ENCODE results near the gene KCNQ2. TPM values are rescaled to one million over a fixed set of nuclear protein-coding genes. Genes with fewer than 3 reads are reported as not detected.

KCNQ2 gene
- total RNA-seq, 1 experiment from 2014 or later, result 86.5 TPM

DNA sequence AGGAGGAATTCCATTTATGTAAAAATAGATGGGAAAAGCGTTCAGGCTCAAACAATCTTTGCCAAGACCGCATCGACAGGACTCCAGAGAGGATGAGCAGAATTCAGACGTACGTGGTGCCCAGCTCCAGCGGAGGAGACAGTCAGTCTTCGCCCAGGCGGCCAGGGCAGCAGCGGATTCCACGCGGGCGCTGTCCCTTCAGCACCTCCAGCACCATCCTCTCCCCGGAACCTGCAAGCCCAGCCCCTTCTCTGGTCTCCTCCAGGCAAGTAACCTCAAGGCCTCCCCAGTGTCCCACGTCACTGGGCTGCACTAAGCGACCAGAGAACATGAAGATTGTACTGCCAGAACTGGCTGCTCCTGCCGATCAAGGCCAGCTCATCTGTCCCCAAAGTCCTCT, 2.8 kb upstream of the KCNQ2 start:
- no peaks in the 10 kb centered on the region for H3K9me3 ChIP-seq (ENCODE audit: control insufficient read depth in 1 of 2, insufficient read depth in 1 of 2, low read depth in 1 of 2, low read length in 2 of 2)
- no peak for ATAC-seq
- no peak overlapping the region for H2AFZ ChIP-seq (ENCODE audit: low read depth, low read length, poor library complexity, severe bottlenecking)
- DNase-seq (ENCODE audit: low read depth, low spot score), result no peak
- no TSS peak for BruUV-seq (replicated peaks)
- no peak overlapping the region for H3K4me2 ChIP-seq (ENCODE audit: low read length)
- peaks cover 18% of the 10 kb centered on the region; the same call in 1 of the 2 replicates for H3K79me2 ChIP-seq (ENCODE audit: insufficient read depth, low read length)
- no peaks in the 10 kb centered on the region for H3K36me3 ChIP-seq (ENCODE audit: control insufficient read depth in 1 of 2, insufficient read depth in 2 of 2, low read length in 2 of 2)
- TF ChIP-seq CEBPB (IDR thresholded peaks at IDR 0.05; ENCODE audit: low read depth) (no peak), SIN3A (IDR thresholded peaks at IDR 0.05; ENCODE audit: low read depth) (no peak), ZNF274 (IDR thresholded peaks at IDR 0.05; ENCODE audit: low read depth, low read length) (no peak), POLR2A (IDR thresholded peaks at IDR 0.05; ENCODE audit: borderline replicate concordance, extremely low read depth, insufficient read depth, insufficient read length) (no peak)
- H3K27me3 ChIP-seq (ENCODE audit: insufficient read depth, low read length), result no peaks in the 10 kb centered on the region
- H3K4me1 ChIP-seq (ENCODE audit: control insufficient read depth in 1 of 2, insufficient read depth in 2 of 2, low read length in 2 of 2), result peaks cover 6 to 22% of the 10 kb centered on the region in 2 experiments
- ChIA-PET RAD21 (ENCODE audit: low non-redundant PET in 1 of 2, low total read pairs in 2 of 2, uncharacterized antibody in 2 of 2, unreplicated experiment in 2 of 2) (no interaction called here), CTCF (no interaction called here), POLR2A (no interaction called here)
- H3K9me2 ChIP-seq (ENCODE audit: insufficient read depth), result no peaks in the 10 kb centered on the region
- H3K4me3 ChIP-seq (replicated peaks in 1 of 2; ENCODE audit: low read depth in 1 of 2, low read length in 2 of 2), result no peak overlapping the region
- H3K27ac ChIP-seq (ENCODE audit: low read depth, low read length), result no peak overlapping the region
- H3K9ac ChIP-seq (ENCODE audit: low read length), result no peak overlapping the region
- intact Hi-C loops (cut with micrococcal nuclease), result no loop called here
- H4K20me1 ChIP-seq (ENCODE audit: insufficient read depth), result no peaks in the 10 kb centered on the region

- Histone ChIP-seq H4K20me1 (ENCODE audit: insufficient read depth) (no peaks in the 10 kb centered on the region), H3K9ac (ENCODE audit: low read length) (no peak overlapping the region), H3K4me2 (ENCODE audit: low read length) (no peak overlapping the region), H2AFZ (ENCODE audit: low read depth, low read length, poor library complexity, severe bottlenecking) (no peak overlapping the region), H3K36me3 (ENCODE audit: control insufficient read depth in 1 of 2, insufficient read depth in 2 of 2, low read length in 2 of 2) (no peaks in the 10 kb centered on the region), H3K79me2 (ENCODE audit: insufficient read depth, low read length) (peaks cover 32% of the 10 kb centered on the region), H3K9me2 (ENCODE audit: insufficient read depth) (no peaks in the 10 kb centered on the region), H3K27ac (ENCODE audit: low read depth, low read length) (no peak overlapping the region; the same call in 1 of the 2 replicates), H3K4me1 (ENCODE audit: control insufficient read depth in 1 of 2, insufficient read depth in 2 of 2, low read length in 2 of 2) (peaks cover 0 to 11% of the 10 kb centered on the region in 2 experiments; a peak in 1 of 4 replicates), H3K9me3 (ENCODE audit: control insufficient read depth in 1 of 2, insufficient read depth in 1 of 2, low read depth in 1 of 2, low read length in 2 of 2) (no peaks in the 10 kb centered on the region), H3K27me3 (ENCODE audit: insufficient read depth, low read length) (no peaks in the 10 kb centered on the region), H3K4me3 (replicated peaks in 1 of 2; ENCODE audit: low read depth in 1 of 2, low read length in 2 of 2) (no peak overlapping the region)
- POLR2A ChIA-PET, result no interaction called here
- no peak for TF ChIP-seq ZNF274 (IDR thresholded peaks at IDR 0.05; ENCODE audit: low read depth, low read length)
- TF ChIP-seq, protein P1, sequence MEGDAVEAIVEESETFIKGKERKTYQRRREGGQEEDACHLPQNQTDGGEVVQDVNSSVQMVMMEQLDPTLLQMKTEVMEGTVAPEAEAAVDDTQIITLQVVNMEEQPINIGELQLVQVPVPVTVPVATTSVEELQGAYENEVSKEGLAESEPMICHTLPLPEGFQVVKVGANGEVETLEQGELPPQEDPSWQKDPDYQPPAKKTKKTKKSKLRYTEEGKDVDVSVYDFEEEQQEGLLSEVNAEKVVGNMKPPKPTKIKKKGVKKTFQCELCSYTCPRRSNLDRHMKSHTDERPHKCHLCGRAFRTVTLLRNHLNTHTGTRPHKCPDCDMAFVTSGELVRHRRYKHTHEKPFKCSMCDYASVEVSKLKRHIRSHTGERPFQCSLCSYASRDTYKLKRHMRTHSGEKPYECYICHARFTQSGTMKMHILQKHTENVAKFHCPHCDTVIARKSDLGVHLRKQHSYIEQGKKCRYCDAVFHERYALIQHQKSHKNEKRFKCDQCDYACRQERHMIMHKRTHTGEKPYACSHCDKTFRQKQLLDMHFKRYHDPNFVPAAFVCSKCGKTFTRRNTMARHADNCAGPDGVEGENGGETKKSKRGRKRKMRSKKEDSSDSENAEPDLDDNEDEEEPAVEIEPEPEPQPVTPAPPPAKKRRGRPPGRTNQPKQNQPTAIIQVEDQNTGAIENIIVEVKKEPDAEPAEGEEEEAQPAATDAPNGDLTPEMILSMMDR (IDR thresholded peaks at IDR 0.05 in 2 of 3, conservative IDR thresholded peaks at IDR 0.05 in 1 of 3; ENCODE audit: borderline replicate concordance in 1 of 3, insufficient read depth in 1 of 3, low read depth in 2 of 3, low read length in 2 of 3), result no peak
- no peak for DNase-seq (ENCODE audit: low read depth, low spot score)
- RAD21 ChIA-PET (ENCODE audit: low non-redundant PET in 1 of 2, low total read pairs in 2 of 2, uncharacterized antibody in 2 of 2, unreplicated experiment in 2 of 2), result no interaction called here
- CTCF ChIA-PET, result interaction anchor here (1.1 kb wide), 1 partner anchor 23 kb away, joined by 3 read pairs; no protein-coding TSS in a partner anchor
- no peak for ATAC-seq
- no TSS peak for BruUV-seq (replicated peaks)
- intact Hi-C loops (cut with micrococcal nuclease), result no loop called here
These were observed 1.3 kb upstream of the KCNQ2 start for GRCh38 chr20:63473555-63474449.

Data from HCT116 (cell line).